ENCODE results near the gene EXOC3L4.
A peak's percentile ranks its signal among the peaks of the same experiment; 100 is the strongest.

Gene EXOC3L4

GRCh38 chr14:103101257-103101962, 6.9 kb downstream of the EXOC3L4 start:
- no peak for DNase-seq
- in situ Hi-C loops (cut with MboI; ENCODE audit: low pct_unique_long_range_greater_than_20kb, low sequenced_read_pairs): no loop called here

GRCh38 chr14:103101963-103102688, 7.6 kb downstream of the EXOC3L4 start:
- in situ Hi-C loops (cut with MboI; ENCODE audit: low pct_unique_long_range_greater_than_20kb, low sequenced_read_pairs): no loop called here
- DNase-seq: no peak

DNA sequence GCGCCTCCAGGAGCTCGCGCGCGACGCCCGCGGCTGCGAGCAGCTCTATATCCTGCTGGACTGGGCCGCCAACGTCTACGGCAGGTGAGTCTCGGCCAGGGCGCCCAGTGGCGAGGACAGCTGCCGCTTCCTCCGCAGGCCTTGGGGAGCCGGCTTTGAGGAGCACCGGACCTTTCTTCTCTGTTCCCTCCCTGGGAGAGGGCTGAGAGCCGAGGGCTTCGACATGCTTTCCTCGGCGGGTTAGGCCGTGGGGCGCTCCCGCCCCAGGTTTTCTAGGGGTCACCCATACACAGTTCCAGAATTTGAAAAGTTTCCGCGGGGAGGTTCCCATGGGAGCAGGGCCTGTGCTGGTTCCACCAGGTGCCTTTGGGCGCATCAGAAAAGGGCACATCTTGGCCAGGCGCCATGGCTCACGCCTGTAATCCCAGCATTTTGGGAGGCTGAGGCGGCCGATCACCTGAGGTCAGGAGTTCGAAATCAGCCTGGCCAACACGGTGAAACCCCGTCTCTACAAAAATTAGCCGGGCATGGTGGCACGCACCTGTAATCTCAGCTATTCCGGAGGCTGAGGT, 8.2 kb downstream of the EXOC3L4 start:
- in situ Hi-C loops (cut with MboI; ENCODE audit: low pct_unique_long_range_greater_than_20kb, low sequenced_read_pairs): no loop called here
- no peak for DNase-seq

- in situ Hi-C loops (cut with MboI; ENCODE audit: low pct_unique_long_range_greater_than_20kb, low sequenced_read_pairs): no loop called here
- DNase-seq: peak; percentile 53
Measured at GRCh38 chr14:103103461-103104388, 9.2 kb downstream of the EXOC3L4 start.

DNA sequence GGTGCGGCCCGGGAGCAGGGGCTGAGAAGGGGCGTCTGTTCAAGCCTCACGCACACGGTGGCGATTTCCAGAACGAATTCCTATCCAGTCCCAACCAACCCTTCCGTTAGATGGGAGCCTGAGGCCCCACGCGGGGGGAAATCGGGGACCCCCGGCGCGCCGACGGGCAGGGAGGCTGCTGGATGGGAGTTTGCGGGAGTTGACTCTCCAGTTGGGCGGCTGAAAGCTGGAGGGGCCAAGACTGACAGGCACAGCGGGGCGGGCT, 9.8 kb downstream of the EXOC3L4 start:
- DNase-seq: no peak
- in situ Hi-C loops (cut with MboI; ENCODE audit: low pct_unique_long_range_greater_than_20kb, low sequenced_read_pairs): no loop called here

DNA sequence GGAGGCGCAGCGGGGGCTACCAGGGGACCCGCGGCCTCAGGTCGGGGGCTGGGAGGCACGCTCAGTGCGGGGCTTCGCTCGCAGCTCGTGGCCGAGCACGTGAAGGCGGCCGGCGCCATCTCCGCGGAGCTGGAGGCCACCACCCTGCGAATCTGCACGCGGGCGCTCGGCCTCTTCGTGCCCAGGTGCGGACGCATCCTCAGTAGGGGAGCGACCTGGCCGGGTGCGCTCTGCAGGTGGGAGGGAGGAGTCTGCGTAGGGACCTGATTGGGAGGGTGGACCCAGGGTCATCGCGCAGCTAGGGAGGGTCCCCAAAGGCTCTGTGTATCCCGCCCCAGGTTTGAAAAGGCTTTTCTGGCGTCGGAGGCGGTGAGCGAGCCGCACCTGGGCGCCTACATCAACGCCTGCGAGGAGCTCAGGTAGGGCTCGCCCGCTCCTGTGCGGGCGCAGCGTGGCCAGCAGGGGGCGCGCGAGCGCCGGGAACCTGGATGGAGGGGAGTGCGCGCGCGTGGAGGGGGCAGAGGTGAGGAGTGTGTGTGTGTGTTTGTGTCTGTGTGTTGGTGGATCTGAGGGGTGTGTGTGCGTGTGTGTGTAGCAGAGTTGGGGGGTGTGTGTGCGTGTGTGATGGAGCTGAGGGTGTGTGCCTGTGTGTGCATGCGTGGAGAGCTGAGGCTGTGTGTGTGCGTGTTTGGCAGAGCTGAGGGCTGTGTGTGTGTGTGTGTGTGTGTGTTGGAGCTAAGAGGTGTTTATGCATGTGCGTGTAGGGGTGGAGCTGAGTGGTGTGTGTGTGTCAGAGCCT, 10.3 kb downstream of the EXOC3L4 start:
- DNase-seq: peak; percentile 63
- in situ Hi-C loops (cut with MboI; ENCODE audit: low pct_unique_long_range_greater_than_20kb, low sequenced_read_pairs): no loop called here

DNA sequence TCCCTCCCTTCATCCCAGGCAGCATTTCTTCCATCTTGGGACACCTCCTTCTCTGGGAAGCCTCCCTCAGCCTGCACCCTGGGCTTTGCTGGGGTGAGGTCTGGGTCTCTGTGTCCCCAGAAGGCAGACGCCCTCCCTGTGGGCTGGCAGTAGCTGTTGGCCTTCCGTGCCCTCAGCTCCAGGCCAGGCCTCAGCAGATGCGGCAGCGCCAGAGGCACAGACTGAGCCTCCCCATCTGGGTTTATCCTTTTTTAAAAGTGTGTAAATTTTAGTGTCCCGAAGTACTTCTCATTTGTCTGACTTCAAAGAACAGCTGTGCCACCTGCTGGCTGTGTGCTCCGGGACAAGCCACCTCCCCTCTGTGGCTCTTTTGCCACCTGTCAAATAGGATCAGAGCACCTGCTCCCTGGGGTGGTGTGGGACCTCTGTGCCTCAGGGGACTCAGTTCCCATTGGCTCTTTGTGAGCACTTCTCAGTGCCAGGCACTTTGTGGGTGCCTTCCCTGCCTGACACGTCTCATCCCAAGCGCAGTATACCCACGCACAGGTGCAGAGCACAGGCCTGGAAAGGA, 11.1 kb downstream of the EXOC3L4 start:
- peak; percentile 32 for DNase-seq
- in situ Hi-C loops (cut with MboI; ENCODE audit: low pct_unique_long_range_greater_than_20kb, low sequenced_read_pairs): no loop called here

DNA sequence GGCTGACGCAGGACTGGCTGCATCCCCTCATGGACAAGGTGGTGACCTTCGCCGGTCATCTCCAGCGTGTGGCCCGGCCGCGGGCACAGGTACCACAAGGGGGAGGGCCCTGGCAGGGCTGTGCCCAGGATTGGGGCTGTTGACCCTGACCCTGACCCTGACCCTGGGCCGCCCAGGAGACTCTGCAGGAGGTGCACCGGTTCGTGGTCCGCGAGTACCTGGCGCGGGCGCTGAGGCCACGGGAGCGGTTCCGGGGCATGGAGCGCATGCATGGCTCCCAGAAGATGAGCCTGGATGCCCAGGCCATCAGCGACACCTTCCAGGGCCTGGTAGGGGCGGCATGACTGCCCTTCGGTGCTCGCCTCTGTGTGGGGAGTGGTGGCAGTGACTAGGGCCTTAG, 12.9 kb downstream of the EXOC3L4 start:
- in situ Hi-C loops (cut with MboI; ENCODE audit: low pct_unique_long_range_greater_than_20kb, low sequenced_read_pairs): no loop called here
- no peak for DNase-seq

GRCh38 chr14:103107941-103108748, 13.6 kb downstream of the EXOC3L4 start:
- no peak for DNase-seq
- in situ Hi-C loops (cut with MboI; ENCODE audit: low pct_unique_long_range_greater_than_20kb, low sequenced_read_pairs): no loop called here

- in situ Hi-C loops (cut with MboI; ENCODE audit: low pct_unique_long_range_greater_than_20kb, low sequenced_read_pairs): no loop called here
- DNase-seq: no peak
Measured at GRCh38 chr14:103108749-103109207, 14.3 kb downstream of the EXOC3L4 start.

DNA sequence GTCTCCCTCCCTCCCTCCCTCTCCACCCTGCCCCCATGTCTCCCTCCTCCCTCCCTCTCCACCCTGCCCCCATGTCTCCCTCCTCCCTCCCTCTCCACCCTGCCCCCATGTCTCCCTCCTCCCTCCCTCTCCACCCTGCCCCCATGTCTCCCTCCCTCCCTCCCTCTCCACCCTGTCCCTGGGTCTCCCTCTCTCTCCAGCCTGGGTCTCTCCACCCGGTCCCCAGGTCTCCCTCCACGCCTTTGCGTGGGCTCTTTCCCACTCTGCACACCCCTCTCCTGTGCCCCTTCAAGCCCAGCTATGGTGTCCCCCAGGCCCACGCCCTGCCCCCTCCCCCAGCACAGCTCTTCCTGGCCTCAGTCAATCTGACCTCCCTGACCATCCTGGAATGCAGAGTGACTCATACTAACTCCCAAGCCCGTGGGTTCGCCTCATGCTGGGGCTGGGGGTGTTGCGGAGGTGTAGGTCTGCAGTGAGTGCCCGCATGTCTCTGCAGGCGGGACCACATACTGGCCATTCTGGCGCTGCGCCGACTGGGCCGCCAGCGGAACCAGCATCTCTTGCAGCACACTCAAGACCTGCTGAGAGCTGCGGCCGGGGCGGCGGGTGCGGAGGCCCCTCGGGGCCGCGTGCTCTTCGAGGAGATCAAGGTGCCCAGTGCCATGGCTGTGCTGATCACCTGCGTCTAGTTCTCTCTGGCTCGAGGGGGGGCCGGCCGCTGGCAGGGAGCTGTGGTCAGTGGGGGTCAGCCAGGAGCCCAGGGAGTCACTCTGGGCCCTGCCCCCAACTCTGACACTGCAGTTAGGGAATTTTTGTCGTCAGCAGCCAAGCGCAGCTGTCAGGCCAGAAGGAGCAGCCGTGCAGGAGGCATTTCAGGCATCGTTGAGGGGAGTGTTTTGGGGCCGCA, 15.3 kb downstream of the EXOC3L4 start:
- in situ Hi-C loops (cut with MboI; ENCODE audit: low pct_unique_long_range_greater_than_20kb, low sequenced_read_pairs): no loop called here

DNA sequence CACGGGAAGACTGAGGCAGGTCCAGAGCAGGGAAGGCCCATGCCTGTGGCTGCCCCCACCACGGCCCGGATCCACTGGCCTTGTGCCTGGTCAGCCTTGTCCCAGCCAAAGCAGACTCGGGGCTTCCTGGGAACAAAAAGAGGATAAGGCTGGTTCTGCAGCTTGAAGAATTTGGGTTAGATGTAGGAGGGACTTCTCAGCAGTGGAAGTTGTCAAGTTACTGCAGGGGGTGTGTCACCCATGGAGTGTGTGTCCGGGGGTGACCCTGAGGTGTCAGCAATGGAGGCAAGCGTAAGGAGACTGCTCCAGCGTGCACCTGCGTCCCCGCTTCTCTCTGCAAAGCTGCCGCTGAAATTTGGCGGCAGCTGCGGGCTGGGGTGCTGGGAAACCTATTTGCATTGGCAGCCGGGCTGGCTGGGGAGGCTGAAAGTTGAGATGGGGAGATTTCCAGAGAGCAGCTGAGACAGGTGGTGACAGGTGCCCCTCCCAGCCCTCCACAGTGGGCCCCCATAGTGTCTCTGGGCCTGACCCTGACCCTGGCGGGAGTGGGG, 16.2 kb downstream of the EXOC3L4 start:
- DNase-seq: no peak
- in situ Hi-C loops (cut with MboI; ENCODE audit: low pct_unique_long_range_greater_than_20kb, low sequenced_read_pairs): no loop called here

More for the DNA sequence above, 15.3 kb downstream of the EXOC3L4 start:
- DNase-seq: no peak

GRCh38 chr14:103111232-103111868, 16.8 kb downstream of the EXOC3L4 start:
- DNase-seq: no peak
- in situ Hi-C loops (cut with MboI; ENCODE audit: low pct_unique_long_range_greater_than_20kb, low sequenced_read_pairs): no loop called here

DNA sequence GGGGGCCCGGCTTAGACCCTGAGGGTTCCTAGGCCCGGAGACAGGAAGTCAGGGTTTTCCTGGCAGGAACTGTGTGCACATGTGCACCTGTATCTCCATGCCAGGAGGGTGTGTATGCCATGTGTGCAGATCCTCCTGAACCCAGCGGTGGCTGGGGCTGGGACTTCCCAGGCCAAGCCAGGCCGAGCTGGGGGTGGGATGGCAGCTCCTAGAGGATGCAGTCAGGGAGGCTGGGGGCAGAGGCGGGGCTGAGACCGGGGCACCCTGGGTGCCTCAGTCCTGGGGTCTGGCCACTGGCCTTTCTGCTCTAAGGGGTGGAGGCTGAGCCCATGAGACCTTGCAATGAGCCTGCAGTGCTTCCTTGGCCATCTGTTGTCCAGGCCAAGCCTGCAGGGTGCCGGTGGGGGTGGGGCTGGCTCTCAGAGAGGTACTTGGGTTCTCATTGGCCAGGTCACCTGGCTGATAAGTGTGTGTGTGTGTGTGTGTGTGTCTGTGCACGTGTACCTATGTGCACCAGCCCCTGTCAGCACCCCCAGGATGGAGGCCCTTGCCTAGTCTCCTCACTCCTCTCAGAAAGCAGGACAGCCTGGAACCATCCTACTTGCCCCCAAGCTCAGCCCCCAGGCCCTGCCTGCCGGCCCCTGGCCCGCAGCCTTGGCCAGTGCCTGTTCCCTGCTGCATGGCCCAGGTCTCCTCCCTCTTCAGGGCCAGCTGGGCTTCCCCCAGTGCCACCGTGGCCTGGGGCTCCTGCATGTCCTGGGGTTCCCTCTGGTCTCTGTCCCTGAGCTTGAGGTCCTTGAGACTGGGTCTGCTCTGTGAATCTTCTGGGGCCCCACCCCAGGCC, 18.1 kb downstream of the EXOC3L4 start:
- in situ Hi-C loops (cut with MboI; ENCODE audit: low pct_unique_long_range_greater_than_20kb, low sequenced_read_pairs): no loop called here
- DNase-seq: no peak

GRCh38 chr14:103113303-103113702, 18.8 kb downstream of the EXOC3L4 start:
- DNase-seq: no peak
- in situ Hi-C loops (cut with MboI; ENCODE audit: low pct_unique_long_range_greater_than_20kb, low sequenced_read_pairs): no loop called here
